ENCODE measurements around the gene JPH2.

- TF ChIP-seq SUZ12 (IDR thresholded peaks at IDR 0.05; ENCODE audit: extremely low read depth, insufficient read depth, insufficient read length) (no peak), YY1 (IDR thresholded peaks at IDR 0.05; ENCODE audit: insufficient read depth, insufficient read length) (no peak), ZNF274 (IDR thresholded peaks at IDR 0.05; ENCODE audit: low read depth, low read length) (no peak)
These were observed 324 bp downstream of the JPH2 start for GRCh38 chr20:44186674-44187053.

Data from NT2/D1 (cell line).